ENCODE results near the gene STIMATE. TPM values are rescaled to one million over a fixed set of nuclear protein-coding genes. Genes with fewer than 3 reads are reported as not detected.

STIMATE gene
- total and polyA plus RNA-seq, 8 donors, result 5.0 to 19.9 (median 13.6) TPM

GRCh38 chr3:52920841-52921240 is 23.5 kb upstream of the STIMATE start:
- TF ChIP-seq, protein P1, sequence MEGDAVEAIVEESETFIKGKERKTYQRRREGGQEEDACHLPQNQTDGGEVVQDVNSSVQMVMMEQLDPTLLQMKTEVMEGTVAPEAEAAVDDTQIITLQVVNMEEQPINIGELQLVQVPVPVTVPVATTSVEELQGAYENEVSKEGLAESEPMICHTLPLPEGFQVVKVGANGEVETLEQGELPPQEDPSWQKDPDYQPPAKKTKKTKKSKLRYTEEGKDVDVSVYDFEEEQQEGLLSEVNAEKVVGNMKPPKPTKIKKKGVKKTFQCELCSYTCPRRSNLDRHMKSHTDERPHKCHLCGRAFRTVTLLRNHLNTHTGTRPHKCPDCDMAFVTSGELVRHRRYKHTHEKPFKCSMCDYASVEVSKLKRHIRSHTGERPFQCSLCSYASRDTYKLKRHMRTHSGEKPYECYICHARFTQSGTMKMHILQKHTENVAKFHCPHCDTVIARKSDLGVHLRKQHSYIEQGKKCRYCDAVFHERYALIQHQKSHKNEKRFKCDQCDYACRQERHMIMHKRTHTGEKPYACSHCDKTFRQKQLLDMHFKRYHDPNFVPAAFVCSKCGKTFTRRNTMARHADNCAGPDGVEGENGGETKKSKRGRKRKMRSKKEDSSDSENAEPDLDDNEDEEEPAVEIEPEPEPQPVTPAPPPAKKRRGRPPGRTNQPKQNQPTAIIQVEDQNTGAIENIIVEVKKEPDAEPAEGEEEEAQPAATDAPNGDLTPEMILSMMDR (IDR thresholded peaks at IDR 0.05), result no peak
- intact Hi-C loops (cut with DNase I), result no loop called here

GRCh38 chr3:52917044-52917443 is 19.7 kb upstream of the STIMATE start:
- Histone ChIP-seq H3K9me3 (no peaks in the 10 kb centered on the region), H3K4me1 (peaks cover 0 to 7% (median 6%) of the 10 kb centered on the region in 3 donors), H3K36me3 (peaks cover 0 to 22% (median 3%) of the 10 kb centered on the region in 3 donors), H3K27me3 (no peaks in the 10 kb centered on the region), H3K27ac (no peak overlapping the region), H3K4me3 (no peak overlapping the region)
- intact Hi-C loops (cut with DNase I), result no loop called here
- ATAC-seq, result no peak
- DNase-seq, result no peak
- TF ChIP-seq, protein P1 (IDR thresholded peaks at IDR 0.05), result no peak
- no peak for FAIRE-seq
- 36 to 37% methylated on average over 3 of the region's 3 CpGs for WGBS, 2 donors

More at GRCh38 chr3:52920841-52921240, 23.5 kb upstream of the STIMATE start:
- peaks cover 0 to 27% (median 3%) of the 10 kb centered on the region in 3 donors for H3K36me3 ChIP-seq
- H3K9me3 ChIP-seq, result no peaks in the 10 kb centered on the region
- FAIRE-seq (no peak), ATAC-seq (no peak), DNase-seq (no peak)
- 75 to 77% methylated on average over 2 of the region's 2 CpGs for WGBS, 2 donors
- no peaks in the 10 kb centered on the region for H3K27me3 ChIP-seq
- no peak overlapping the region for H3K4me3 ChIP-seq
- no peak overlapping the region for H3K27ac ChIP-seq
- H3K4me1 ChIP-seq, result no peaks in the 10 kb centered on the region

- FAIRE-seq (no peak), ATAC-seq (no peak), DNase-seq (no peak)
- 88 to 91% methylated on average over 6 of the region's 6 CpGs for WGBS, 2 donors
- Histone ChIP-seq H3K36me3 (peaks cover 0 to 7% (median 0%) of the 10 kb centered on the region in 3 donors), H3K4me1 (peaks cover 2 to 19% (median 16%) of the 10 kb centered on the region in 3 donors), H3K4me3 (no peak overlapping the region), H3K27ac (no peak overlapping the region), H3K27me3 (no peaks in the 10 kb centered on the region), H3K9me3 (no peaks in the 10 kb centered on the region)
- TF ChIP-seq, protein P1 (IDR thresholded peaks at IDR 0.05), result no peak
- intact Hi-C loops (cut with DNase I), result no loop called here
Measured at GRCh38 chr3:52915294-52915693, 17.9 kb upstream of the STIMATE start.

- no peaks in the 10 kb centered on the region for H3K9me3 ChIP-seq
- FAIRE-seq (no peak), ATAC-seq (peak; percentile 81 to 93 (median 88)), DNase-seq (peak in 4 of 6 donors; percentile 48 to 75 (median 60))
- no peaks in the 10 kb centered on the region for H3K36me3 ChIP-seq
- H3K4me3 ChIP-seq, result no peak overlapping the region
- 37 to 38% methylated on average over 9 of the region's 9 CpGs for WGBS, 2 donors
- intact Hi-C loops (cut with DNase I), result no loop called here
- H3K4me1 ChIP-seq, result peaks cover 4 to 19% (median 16%) of the 10 kb centered on the region in 3 donors
- TF ChIP-seq, protein P1 (IDR thresholded peaks at IDR 0.05), result no peak
- H3K27me3 ChIP-seq, result no peaks in the 10 kb centered on the region
- peak overlapping the region; percentile 43 to 76 (median 60) for H3K27ac ChIP-seq
Measured at GRCh38 chr3:52912885-52913731, 15.8 kb upstream of the STIMATE start.

GRCh38 chr3:52910823-52911222 is 13.5 kb upstream of the STIMATE start:
- DNase-seq (no peak), ATAC-seq (peak; percentile 38 to 56 (median 44)), FAIRE-seq (no peak)
- no peaks in the 10 kb centered on the region for H3K9me3 ChIP-seq
- H3K36me3 ChIP-seq, result peaks cover 0 to 6% (median 0%) of the 10 kb centered on the region in 3 donors
- no peak overlapping the region for H3K4me3 ChIP-seq
- WGBS, 2 donors, result 33 to 38% methylated on average over 6 of the region's 6 CpGs
- H3K27me3 ChIP-seq, result no peaks in the 10 kb centered on the region
- H3K27ac ChIP-seq, result peak overlapping the region in 2 of 4 donors; percentile 12 to 56
- peaks cover 4 to 19% (median 16%) of the 10 kb centered on the region in 3 donors for H3K4me1 ChIP-seq
- TF ChIP-seq, protein P1 (IDR thresholded peaks at IDR 0.05), result no peak
- intact Hi-C loops (cut with DNase I), result no loop called here
